Measurements from ENCODE around the gene PFKL. TPM values are rescaled to one million over a fixed set of nuclear protein-coding genes. Genes with fewer than 3 reads are reported as not detected.

PFKL gene
- total RNA-seq, 1 experiment from 2014 or later, result 68.8 TPM

DNA sequence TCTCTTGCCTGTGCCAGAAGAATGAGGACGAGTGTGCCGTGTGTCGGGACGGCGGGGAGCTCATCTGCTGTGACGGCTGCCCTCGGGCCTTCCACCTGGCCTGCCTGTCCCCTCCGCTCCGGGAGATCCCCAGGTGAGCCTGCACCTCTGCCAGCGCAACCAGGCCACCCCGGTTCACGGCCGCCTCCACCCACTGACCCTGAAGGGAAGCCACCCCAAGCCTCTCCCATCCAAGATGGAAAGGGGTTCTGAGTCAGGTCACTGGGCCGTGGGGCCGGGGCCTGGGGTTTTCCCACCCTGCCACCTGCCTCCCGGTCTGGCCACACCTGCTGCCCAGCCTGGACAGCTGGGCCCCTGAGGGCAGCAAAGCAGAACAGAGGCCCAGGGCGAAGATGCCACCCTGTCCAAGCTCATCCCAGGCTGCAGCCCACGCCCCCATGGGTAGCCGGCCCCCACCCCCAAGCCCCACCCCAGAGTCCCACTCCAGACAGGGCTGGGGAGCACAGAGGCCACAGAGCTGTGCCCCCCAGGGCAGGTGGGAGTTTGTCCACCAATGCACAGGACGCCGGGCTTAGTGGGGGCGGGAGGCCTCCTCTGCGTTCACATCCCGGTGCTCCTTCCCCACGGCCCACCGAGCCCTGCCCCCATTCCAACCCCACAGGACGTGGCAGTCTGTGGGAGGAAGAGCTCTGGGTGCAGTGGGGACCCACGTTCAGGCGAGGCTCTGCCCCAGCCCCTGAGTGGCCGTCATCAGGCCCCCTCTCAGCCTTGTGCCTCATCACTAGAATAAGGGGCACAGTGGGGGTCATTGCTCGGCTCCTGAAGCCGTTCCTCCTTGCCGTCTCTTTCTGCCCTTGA, 8.5 kb upstream of the PFKL start:
- H3K79me2 ChIP-seq (ENCODE audit: low read length), result no peaks in the 10 kb centered on the region
- no peak overlapping the region for H2AFZ ChIP-seq (ENCODE audit: low read length)
- H4K20me1 ChIP-seq (ENCODE audit: insufficient read depth, low read depth, low read length), result no peaks in the 10 kb centered on the region; the same call in 1 of the 2 replicates
- no peak overlapping the region for H3K27ac ChIP-seq (ENCODE audit: low read length)
- H3K9ac ChIP-seq (ENCODE audit: low read length), result no peak overlapping the region
- H3K36me3 ChIP-seq (ENCODE audit: insufficient read depth, low read length), result no peaks in the 10 kb centered on the region
- H3K9me2 ChIP-seq (replicated peaks; ENCODE audit: insufficient read depth, low read length), result no peaks in the 10 kb centered on the region
- DNase-seq, result no peak
- no peak overlapping the region for H3K4me2 ChIP-seq (ENCODE audit: low read depth, low read length, poor library complexity, severe bottlenecking)
- 0 out of 2 replicates have a peak, but pooled peaks cover 2% of the 10 kb centered on the region for H3K4me1 ChIP-seq (ENCODE audit: low read length)
- H3K9me3 ChIP-seq (ENCODE audit: low read length), result no peaks in the 10 kb centered on the region
- no peaks in the 10 kb centered on the region for H3K27me3 ChIP-seq (ENCODE audit: low read length)
- H3K4me3 ChIP-seq (ENCODE audit: low read length), result no peak overlapping the region

DNA sequence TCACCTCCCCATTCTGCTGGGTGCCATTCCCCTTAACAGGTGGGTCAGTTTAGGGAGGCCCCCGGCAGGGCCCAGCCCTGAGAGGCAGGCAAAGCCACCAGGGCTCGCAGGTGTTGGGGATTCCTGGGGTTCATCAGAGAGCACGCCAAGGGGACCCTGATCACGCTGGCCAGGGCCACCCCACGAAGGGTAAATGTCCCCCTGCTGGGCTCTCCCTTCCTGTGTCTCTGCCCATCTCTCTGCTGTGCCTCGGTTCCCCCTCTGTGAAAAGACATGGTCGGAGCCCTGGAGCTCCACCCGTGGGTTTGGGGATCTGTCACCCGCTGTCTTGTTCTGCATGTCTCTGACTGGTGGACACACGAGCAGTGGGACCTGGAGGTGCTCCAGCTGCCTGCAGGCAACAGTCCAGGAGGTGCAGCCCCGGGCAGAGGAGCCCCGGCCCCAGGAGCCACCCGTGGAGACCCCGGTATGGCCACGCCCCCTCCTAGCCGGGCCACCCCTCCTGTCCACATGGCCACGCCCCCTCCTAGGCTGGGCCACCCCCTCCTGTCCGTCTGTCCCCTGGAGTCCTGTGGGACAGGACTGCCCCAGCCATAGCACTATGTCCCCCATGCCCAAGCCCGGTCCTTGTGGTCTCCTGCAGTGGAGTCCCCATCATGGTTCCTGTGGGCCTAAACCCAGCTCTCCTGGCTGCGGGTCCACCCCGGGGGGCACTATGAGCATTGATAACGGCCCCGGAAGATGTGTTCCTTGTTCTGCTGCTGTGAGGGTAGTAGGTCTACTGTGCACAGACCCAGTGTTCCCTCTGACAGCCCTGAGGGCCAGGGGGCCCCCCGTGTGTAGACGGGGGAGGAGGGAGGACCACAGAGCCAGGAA, 7.7 kb upstream of the PFKL start:
- Histone ChIP-seq H3K4me1 (ENCODE audit: low read length) (0 out of 2 replicates have a peak, but pooled peaks cover 2% of the 10 kb centered on the region), H4K20me1 (ENCODE audit: insufficient read depth, low read depth, low read length) (no peaks in the 10 kb centered on the region; the same call in none of the 2 replicates)

DNA sequence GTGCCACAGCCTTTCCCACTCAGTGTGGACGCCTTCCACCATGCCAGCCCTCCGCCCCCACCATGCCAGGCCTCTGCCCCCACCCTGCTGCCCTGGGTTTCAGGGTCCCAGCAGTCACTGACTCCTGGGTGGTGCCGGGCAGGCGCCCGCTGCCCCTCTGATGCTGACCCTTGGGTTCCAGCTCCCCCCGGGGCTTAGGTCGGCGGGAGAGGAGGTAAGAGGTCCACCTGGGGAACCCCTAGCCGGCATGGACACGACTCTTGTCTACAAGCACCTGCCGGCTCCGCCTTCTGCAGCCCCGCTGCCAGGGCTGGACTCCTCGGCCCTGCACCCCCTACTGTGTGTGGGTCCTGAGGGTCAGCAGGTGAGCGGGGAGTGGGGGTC, 7.0 kb upstream of the PFKL start:
- no peaks in the 10 kb centered on the region for H3K9me2 ChIP-seq (replicated peaks; ENCODE audit: insufficient read depth, low read length)
- no peaks in the 10 kb centered on the region for H3K79me2 ChIP-seq (ENCODE audit: low read length)
- no peaks in the 10 kb centered on the region for H3K36me3 ChIP-seq (ENCODE audit: insufficient read depth, low read length)
- H4K20me1 ChIP-seq (ENCODE audit: insufficient read depth, low read depth, low read length), result no peaks in the 10 kb centered on the region; the same call in none of the 2 replicates
- no peaks in the 10 kb centered on the region for H3K27me3 ChIP-seq (ENCODE audit: low read length)
- H3K4me2 ChIP-seq (ENCODE audit: low read depth, low read length, poor library complexity, severe bottlenecking), result no peak overlapping the region
- DNase-seq, result no peak
- H3K27ac ChIP-seq (ENCODE audit: low read length), result no peak overlapping the region
- no peak overlapping the region for H3K4me3 ChIP-seq (ENCODE audit: low read length)
- H3K9ac ChIP-seq (ENCODE audit: low read length), result no peak overlapping the region
- 0 out of 2 replicates have a peak, but pooled peaks cover 2% of the 10 kb centered on the region for H3K4me1 ChIP-seq (ENCODE audit: low read length)
- no peaks in the 10 kb centered on the region for H3K9me3 ChIP-seq (ENCODE audit: low read length)
- H2AFZ ChIP-seq (ENCODE audit: low read length), result no peak overlapping the region

More for the DNA sequence above, 7.7 kb upstream of the PFKL start:
- Histone ChIP-seq H3K4me2 (ENCODE audit: low read depth, low read length, poor library complexity, severe bottlenecking) (no peak overlapping the region), H3K9ac (ENCODE audit: low read length) (no peak overlapping the region), H3K79me2 (ENCODE audit: low read length) (no peaks in the 10 kb centered on the region), H3K9me3 (ENCODE audit: low read length) (no peaks in the 10 kb centered on the region), H2AFZ (ENCODE audit: low read length) (no peak overlapping the region), H3K4me3 (ENCODE audit: low read length) (no peak overlapping the region), H3K36me3 (ENCODE audit: insufficient read depth, low read length) (no peaks in the 10 kb centered on the region), H3K27me3 (ENCODE audit: low read length) (no peaks in the 10 kb centered on the region), H3K27ac (ENCODE audit: low read length) (no peak overlapping the region), H3K9me2 (replicated peaks; ENCODE audit: insufficient read depth, low read length) (no peaks in the 10 kb centered on the region)
- DNase-seq, result no peak

DNA sequence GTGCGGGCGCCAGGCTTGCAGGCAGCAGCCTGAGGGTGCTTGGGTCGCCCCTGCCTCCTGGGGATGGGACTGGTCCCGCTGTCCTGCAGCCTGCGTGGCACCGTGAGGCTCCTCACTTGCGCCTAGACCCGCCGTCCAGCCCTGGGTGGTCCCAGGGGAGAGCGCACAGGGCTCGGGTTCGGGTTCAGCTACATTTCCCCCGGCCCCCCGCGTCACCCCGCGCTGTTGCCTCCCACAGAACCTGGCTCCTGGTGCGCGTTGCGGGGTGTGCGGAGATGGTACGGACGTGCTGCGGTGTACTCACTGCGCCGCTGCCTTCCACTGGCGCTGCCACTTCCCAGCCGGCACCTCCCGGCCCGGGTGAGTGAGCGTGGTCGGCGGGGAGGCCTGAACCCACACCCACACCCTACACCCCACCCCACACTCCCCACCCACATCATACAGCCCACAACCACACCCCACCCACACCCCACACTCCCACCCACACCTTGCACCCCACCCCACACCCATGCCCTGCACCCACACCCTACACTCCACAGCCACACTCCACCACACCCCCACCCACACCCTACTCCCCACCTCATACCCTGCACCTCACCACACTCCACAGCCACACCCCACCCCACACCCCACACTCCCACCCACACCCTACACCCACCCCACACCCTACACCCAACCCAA, 6.2 kb upstream of the PFKL start:
- H3K9me3 ChIP-seq (ENCODE audit: low read length), result no peaks in the 10 kb centered on the region
- H3K4me2 ChIP-seq (ENCODE audit: low read depth, low read length, poor library complexity, severe bottlenecking), result no peak overlapping the region
- peaks cover 3% of the 10 kb centered on the region; the same call in 1 of the 2 replicates for H3K27me3 ChIP-seq (ENCODE audit: low read length)
- DNase-seq, result no peak
- H3K27ac ChIP-seq (ENCODE audit: low read length), result no peak overlapping the region
- H3K4me1 ChIP-seq (ENCODE audit: low read length), result 0 out of 2 replicates have a peak, but pooled peaks cover 2% of the 10 kb centered on the region
- H3K9me2 ChIP-seq (replicated peaks; ENCODE audit: insufficient read depth, low read length), result no peaks in the 10 kb centered on the region
- H2AFZ ChIP-seq (ENCODE audit: low read length), result no peak overlapping the region
- no peak overlapping the region for H3K4me3 ChIP-seq (ENCODE audit: low read length)
- no peaks in the 10 kb centered on the region; the same call in none of the 2 replicates for H4K20me1 ChIP-seq (ENCODE audit: insufficient read depth, low read depth, low read length)
- no peaks in the 10 kb centered on the region for H3K36me3 ChIP-seq (ENCODE audit: insufficient read depth, low read length)
- no peaks in the 10 kb centered on the region for H3K79me2 ChIP-seq (ENCODE audit: low read length)
- no peak overlapping the region for H3K9ac ChIP-seq (ENCODE audit: low read length)

DNA sequence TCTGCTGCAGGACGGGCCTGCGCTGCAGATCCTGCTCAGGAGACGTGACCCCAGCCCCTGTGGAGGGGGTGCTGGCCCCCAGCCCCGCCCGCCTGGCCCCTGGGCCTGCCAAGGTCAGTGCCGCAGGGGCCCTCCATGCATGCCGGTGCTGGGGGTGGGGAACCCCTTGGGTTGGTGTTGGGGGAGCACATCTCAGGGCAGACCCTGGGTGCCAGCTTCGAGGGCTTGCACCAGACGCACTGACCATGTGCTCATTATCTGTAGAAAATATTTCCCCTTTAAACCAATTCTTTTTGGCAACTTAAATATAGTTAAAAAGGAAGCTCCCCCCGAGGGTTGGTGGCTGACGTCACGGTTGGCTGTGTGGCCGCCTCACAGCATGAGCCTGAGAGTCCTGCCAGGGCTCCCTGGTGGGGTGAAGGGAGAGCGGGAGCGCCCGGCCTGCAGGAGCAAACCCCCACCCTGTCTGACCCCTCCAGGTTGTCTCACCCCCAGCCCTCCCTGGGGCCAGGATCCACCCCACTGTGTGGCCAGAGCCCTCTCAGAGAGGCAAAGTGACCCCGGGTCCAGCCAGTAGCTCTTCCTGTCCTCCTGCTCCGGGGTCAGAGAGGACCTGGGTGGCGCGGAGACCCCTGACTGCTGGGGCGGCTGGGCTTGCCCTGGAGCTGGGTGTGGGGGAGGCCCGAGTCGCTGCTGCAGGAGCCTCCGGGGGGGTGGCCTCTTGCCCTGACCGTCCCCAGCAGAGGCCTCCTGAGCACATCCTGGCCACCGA, 5.3 kb upstream of the PFKL start:
- H2AFZ ChIP-seq (ENCODE audit: low read length), result no peak overlapping the region
- H4K20me1 ChIP-seq (ENCODE audit: insufficient read depth, low read depth, low read length), result no peaks in the 10 kb centered on the region; the same call in none of the 2 replicates
- H3K4me2 ChIP-seq (ENCODE audit: low read depth, low read length, poor library complexity, severe bottlenecking), result no peak overlapping the region
- peaks cover 3% of the 10 kb centered on the region; the same call in 1 of the 2 replicates for H3K27me3 ChIP-seq (ENCODE audit: low read length)
- H3K9ac ChIP-seq (ENCODE audit: low read length), result no peak overlapping the region
- H3K9me2 ChIP-seq (replicated peaks; ENCODE audit: insufficient read depth, low read length), result no peaks in the 10 kb centered on the region
- H3K4me1 ChIP-seq (ENCODE audit: low read length), result peaks cover 8% of the 10 kb centered on the region
- H3K36me3 ChIP-seq (ENCODE audit: insufficient read depth, low read length), result no peaks in the 10 kb centered on the region
- DNase-seq, result no peak
- no peaks in the 10 kb centered on the region for H3K79me2 ChIP-seq (ENCODE audit: low read length)
- H3K9me3 ChIP-seq (ENCODE audit: low read length), result no peaks in the 10 kb centered on the region
- no peak overlapping the region for H3K4me3 ChIP-seq (ENCODE audit: low read length)
- no peak overlapping the region for H3K27ac ChIP-seq (ENCODE audit: low read length)

DNA sequence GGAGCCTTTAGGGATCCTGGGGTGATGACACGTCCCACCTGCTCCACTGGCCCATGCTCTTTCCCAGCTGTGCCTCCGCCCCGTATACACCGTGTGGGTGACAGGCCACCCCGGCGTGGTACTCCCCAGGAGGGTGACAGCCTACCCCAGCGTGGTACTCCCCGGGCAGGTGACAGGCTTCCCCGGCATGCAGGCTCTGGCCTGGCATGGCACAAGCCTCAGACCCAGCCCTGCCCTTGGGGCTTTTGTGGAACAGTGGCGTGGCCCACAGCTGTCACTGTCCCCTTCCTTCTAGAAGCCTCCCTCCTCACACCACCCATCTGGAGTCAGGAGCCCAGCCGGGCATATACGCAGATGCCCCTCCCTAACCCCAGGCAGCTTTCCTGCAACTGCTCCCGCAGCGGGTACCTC, 4.7 kb upstream of the PFKL start:
- Histone ChIP-seq H2AFZ (ENCODE audit: low read length) (no peak overlapping the region), H3K9ac (ENCODE audit: low read length) (no peak overlapping the region), H3K9me2 (replicated peaks; ENCODE audit: insufficient read depth, low read length) (no peaks in the 10 kb centered on the region), H3K36me3 (ENCODE audit: insufficient read depth, low read length) (no peaks in the 10 kb centered on the region), H3K27ac (ENCODE audit: low read length) (no peak overlapping the region), H3K79me2 (ENCODE audit: low read length) (peaks cover under 1% of the 10 kb centered on the region; the same call in 1 of the 2 replicates), H3K4me3 (ENCODE audit: low read length) (no peak overlapping the region), H3K4me2 (ENCODE audit: low read depth, low read length, poor library complexity, severe bottlenecking) (no peak overlapping the region), H3K9me3 (ENCODE audit: low read length) (no peaks in the 10 kb centered on the region), H3K4me1 (ENCODE audit: low read length) (peaks cover 10% of the 10 kb centered on the region), H4K20me1 (ENCODE audit: insufficient read depth, low read depth, low read length) (no peaks in the 10 kb centered on the region; the same call in none of the 2 replicates), H3K27me3 (ENCODE audit: low read length) (peaks cover 3% of the 10 kb centered on the region; the same call in 1 of the 2 replicates)
- peak; percentile 51 for DNase-seq

DNA sequence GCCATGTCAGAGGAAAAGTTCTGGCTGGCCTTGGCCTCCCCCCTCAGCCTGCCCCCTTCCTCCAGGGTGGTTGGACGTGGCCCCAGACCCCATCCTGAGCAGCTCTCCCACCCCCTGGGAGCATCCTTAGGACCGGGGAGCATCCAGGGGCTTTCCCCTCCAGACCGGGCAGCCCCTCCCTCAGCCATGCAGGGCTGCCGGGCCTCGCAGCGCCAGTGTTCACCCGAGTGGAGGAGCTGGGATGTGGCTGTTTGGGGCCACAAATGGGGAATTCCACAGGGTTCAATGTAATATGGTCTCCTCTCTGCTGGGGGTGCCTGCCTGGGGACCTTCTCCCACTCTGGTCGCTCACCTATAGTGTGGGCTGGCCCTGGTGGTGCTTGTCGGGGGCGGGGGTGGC, 4.2 kb upstream of the PFKL start:
- Histone ChIP-seq H3K4me1 (ENCODE audit: low read length) (peaks cover 10% of the 10 kb centered on the region), H4K20me1 (ENCODE audit: insufficient read depth, low read depth, low read length) (peaks cover 2% of the 10 kb centered on the region), H2AFZ (ENCODE audit: low read length) (no peak overlapping the region), H3K36me3 (ENCODE audit: insufficient read depth, low read length) (no peaks in the 10 kb centered on the region), H3K9ac (ENCODE audit: low read length) (no peak overlapping the region), H3K4me2 (ENCODE audit: low read depth, low read length, poor library complexity, severe bottlenecking) (no peak overlapping the region), H3K79me2 (ENCODE audit: low read length) (peaks cover 5% of the 10 kb centered on the region), H3K9me2 (replicated peaks; ENCODE audit: insufficient read depth, low read length) (no peaks in the 10 kb centered on the region), H3K27ac (ENCODE audit: low read length) (no peak overlapping the region), H3K27me3 (ENCODE audit: low read length) (peaks cover 3% of the 10 kb centered on the region; the same call in 1 of the 2 replicates), H3K9me3 (ENCODE audit: low read length) (no peaks in the 10 kb centered on the region), H3K4me3 (ENCODE audit: low read length) (no peak overlapping the region)
- DNase-seq, result no peak

Data from Karpas-422 (cell line).